Ectodermal cell (in vitro differentiated cells): ENCODE data around the gene PRPSAP2. TPM values are rescaled to one million over a fixed set of nuclear protein-coding genes. Genes with fewer than 3 reads are reported as not detected.
"Not testable (repeated sequence)": the region's sequence is repeated elsewhere in the genome, so short reads cannot be mapped to it uniquely, and the experiment has no call there.

Experiments
- H3K27ac ChIP-seq: 2 replicates; pipeline ENCODE4 v1.7.0; 2013; ENCODE audit warnings: mild to moderate bottlenecking, low read depth, low read length; ENCODE audit not compliant: insufficient read depth, poor library complexity, severe bottlenecking
- H3K27me3 ChIP-seq: 2 replicates; pipeline ENCODE4 v1.7.0; 2013; ENCODE audit warnings: mild to moderate bottlenecking, low read length; ENCODE audit not compliant: insufficient read depth, control insufficient read depth, poor library complexity, severe bottlenecking
- H3K36me3 ChIP-seq: one replicate; pipeline ENCODE4 v1.7.0; 2013; ENCODE audit warnings: low read length; ENCODE audit not compliant: control insufficient read depth, insufficient read depth
- H3K4me1 ChIP-seq: one replicate; pipeline ENCODE4 v1.7.0; 2013; ENCODE audit warnings: low read length; ENCODE audit not compliant: control insufficient read depth, insufficient read depth
- H3K4me3 ChIP-seq: 2 replicates; pipeline ENCODE4 v1.7.0; 2013; ENCODE audit warnings: low read depth, low read length, control low read depth; ENCODE audit not compliant: insufficient read depth
- H3K9me3 ChIP-seq: 2 replicates; pipeline ENCODE4 v1.7.0; 2013; ENCODE audit warnings: mild to moderate bottlenecking, low read length, moderate library complexity; ENCODE audit not compliant: control insufficient read depth
- WGBS, 2 experiments: methylation state at CpG; one replicate each; pipeline ENCODE4 v1.1.7; 2013; ENCODE audit warnings: missing lambda C conversion rate in 2 of 2; 5-methylcytosine and 5-hydroxymethylcytosine counted together
- polyA plus RNA-seq, 4 experiments: library from polyadenylated mRNA; stranded (reverse); fragments of 50-300 nt; gene quantifications; one replicate each; pipeline ENCODE4 v1.2.3, GENCODE V29; 2013

Gene PRPSAP2
- 58.4 TPM for polyA plus RNA-seq (2013, experiment 1 of 4)
- polyA plus RNA-seq (2013, experiment 2 of 4) = 64.6 TPM
- polyA plus RNA-seq (2013, experiment 3 of 4) = 52.1 TPM
- polyA plus RNA-seq (2013, experiment 4 of 4) = 59.7 TPM

DNA sequence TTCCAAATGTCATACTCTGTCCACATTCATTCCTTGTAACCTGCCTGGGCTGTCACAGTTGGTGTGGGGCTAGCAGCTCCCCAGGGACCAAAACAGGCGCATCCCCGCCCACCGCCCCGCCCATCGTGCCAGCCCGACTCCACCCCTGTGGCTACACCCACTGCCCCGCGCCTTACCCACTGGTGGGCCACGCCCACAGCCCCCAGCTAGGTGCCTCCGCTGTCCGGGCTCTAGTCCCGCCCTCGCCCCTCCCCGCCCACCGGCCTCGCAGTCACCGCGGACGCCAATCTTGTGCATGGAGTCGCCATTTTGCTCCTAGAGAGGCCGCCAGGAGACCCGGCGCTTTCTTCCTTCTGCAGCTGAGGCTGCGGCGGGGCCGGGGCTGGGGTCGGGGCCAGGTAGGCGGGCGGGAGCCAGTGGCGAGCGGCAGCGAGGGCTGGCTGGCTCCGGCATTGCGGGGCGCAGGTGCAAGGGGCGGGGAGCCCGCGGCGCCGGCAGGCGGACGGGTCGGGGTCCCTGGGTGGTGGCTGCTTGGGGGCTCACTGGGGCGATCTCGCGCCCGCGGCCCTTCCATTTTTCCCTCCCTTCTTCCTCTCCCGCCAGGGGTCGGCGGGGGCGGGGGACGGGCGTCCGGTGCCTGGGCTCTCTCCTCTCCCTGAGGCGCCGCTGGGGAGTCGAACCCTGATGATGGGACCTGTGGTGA, at the start of gene PRPSAP2:
TSS of gene PRPSAP2 (plus strand) at position 268 of the 703 bp plus-strand sequence. CDS start 7,703 bp downstream, outside the sequence.
- Histone ChIP-seq H3K9me3 (no peaks in the 10 kb centered on the region), H3K27me3 (no peaks in the 10 kb centered on the region), H3K36me3 (no peaks in the 10 kb centered on the region), H3K4me3 (peak within 1 kb of the TSS; percentile 77), H3K4me1 (peaks cover 8% of the 10 kb centered on the region), H3K27ac (peak within 1 kb of the TSS; percentile 93)
- 0% methylated on average over 58 of the region's 58 CpGs for WGBS, 2 experiments

DNA sequence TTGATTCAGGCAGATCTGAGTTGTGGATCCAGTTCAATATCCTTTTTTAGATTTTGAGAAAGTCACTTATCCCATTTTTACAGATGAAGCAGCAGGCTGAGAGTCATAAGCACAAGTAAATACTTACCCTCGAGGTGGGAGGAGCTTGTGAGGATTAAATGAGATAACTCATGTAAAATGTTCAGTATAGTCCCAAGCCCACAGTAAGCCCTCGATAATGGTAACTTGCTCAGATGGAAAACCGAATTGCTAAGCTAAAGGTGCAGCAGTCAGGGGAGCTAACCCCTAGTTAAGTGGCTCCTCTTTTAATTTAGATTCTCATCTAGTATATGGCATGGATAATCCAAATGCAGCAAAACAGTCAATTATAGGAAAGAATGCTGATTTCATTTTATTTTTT, 42.0 kb upstream of the PRPSAP2 start:
- H3K36me3 ChIP-seq, H3K27ac ChIP-seq, H3K4me1 ChIP-seq, H3K27me3 ChIP-seq, H3K4me3 ChIP-seq, H3K9me3 ChIP-seq: not testable (repeated sequence)
- 84 to 89% methylated on average over 3 of the region's 3 CpGs for WGBS, 2 experiments

DNA sequence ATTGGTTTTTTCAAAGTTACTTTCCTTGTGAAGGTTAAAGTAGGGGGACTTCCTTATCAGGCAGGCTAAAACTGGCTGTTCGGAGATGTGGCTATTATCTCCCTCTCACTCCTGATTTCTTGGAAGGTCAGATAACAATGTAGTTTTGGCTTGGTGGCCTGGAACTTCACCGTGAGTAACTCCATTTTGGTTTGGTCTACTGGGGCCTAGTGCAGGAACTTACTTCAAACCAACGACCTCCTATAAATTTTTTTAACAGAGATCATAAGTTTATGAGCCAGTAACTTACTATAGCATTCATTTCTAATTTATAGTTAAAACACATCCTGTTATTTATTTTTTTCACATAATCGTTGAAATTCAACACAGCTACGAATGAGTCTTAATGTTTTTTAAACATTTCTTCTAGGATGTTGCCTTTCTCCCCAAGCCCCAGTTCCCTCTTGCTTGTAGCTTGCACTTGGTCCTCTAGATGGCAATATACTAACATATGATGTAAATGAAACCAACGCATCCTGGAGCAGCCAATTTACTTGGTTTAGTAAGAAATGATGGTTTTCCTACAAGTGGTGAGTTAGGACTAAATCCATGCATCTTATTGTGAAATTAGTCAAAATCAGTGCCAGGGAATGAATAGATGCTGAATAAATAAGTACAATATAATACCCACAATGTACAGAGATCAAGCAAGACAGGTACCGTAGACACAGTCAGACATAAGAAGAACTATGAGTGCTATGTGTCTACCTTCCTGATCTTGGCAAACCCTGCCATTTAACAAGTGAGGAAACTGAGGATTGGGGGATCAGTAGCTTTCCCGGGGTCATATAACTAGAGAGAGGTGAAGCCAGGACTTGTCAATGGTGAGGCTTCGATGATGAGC, 41.2 kb upstream of the PRPSAP2 start:
- H3K27ac ChIP-seq, H3K36me3 ChIP-seq, H3K4me3 ChIP-seq, H3K9me3 ChIP-seq, H3K4me1 ChIP-seq, H3K27me3 ChIP-seq: not testable (repeated sequence)
- 59 to 62% methylated on average over 4 to 7 of the region's 9 CpGs for WGBS, 2 experiments

DNA sequence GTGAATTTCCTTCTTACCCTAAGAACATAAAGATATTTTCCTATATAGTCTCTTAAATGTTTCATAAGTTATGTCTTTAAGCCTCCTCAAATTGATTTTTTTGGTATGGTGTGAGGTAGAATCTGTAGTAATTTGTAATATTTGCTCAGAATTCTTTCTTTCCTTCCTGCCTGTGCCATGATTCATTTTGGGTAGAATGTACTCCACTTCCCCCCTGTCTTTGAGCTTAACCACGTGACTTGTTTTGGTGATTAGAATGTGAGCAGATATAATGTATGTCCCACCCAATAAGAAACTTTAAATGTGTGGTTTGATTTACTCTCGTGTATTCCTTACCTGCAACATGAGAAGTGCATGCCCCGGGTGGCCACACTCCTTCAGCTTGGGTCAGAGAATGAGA, 36.5 kb upstream of the PRPSAP2 start:
- not testable (repeated sequence) for H3K27me3 ChIP-seq, H3K4me3 ChIP-seq, H3K4me1 ChIP-seq, H3K27ac ChIP-seq, H3K36me3 ChIP-seq, H3K9me3 ChIP-seq
- WGBS, 2 experiments = no CpG with 5 or more reads among the region's 3 CpGs

DNA sequence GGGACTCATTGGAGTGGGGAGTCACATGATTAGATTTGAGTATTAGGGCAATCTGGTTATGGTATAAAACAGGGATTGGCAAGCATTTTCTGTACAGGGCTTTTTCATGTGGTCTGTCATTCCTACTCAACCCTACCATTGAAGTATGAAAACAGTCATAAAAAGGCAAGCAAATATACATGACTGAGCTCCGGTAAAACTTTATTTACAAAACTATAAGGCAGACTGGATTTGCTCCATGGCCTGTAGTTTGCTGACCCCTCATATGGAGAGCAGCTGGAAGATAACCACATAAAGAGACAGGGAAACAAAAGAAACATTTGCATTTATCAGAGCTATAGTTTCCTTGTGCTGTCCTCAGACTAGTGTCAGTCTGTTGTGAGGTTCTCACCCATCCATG, 30.3 kb upstream of the PRPSAP2 start:
- H3K4me1 ChIP-seq, H3K27me3 ChIP-seq, H3K4me3 ChIP-seq, H3K27ac ChIP-seq, H3K9me3 ChIP-seq, H3K36me3 ChIP-seq: not testable (repeated sequence)
- no CpG with 5 or more reads among the region's 1 CpG for WGBS, 2 experiments

DNA sequence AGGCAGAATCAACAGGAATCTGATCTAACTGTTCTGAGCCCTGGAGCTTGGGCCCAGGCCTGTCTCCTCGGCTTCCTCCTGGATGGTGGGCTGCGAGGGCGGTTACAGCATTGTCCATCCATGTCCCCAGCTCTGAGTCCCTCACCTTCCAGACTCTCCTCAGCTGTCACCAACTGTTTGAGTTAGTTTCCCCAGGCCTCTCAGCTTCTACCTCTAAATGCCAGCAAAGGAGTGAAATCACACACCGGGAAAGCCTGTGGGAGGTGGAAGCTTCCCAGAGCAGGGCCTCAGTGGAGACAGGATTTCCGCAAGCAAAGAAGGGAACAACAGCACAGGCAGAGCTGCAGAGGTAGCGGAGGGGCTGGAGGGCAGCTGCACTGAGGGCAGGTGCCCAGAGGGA, 9.4 kb upstream of the PRPSAP2 start:
- WGBS, 2 experiments = 91 to 94% methylated on average over 6 of the region's 6 CpGs
- Histone ChIP-seq H3K4me1 (no peaks in the 10 kb centered on the region), H3K27ac (no peak overlapping the region), H3K27me3 (no peaks in the 10 kb centered on the region), H3K9me3 (no peaks in the 10 kb centered on the region), H3K36me3 (no peaks in the 10 kb centered on the region), H3K4me3 (no peak overlapping the region)

GRCh38 chr17:18850679-18851078, 7.3 kb upstream of the PRPSAP2 start:
- no peaks in the 10 kb centered on the region for H3K27me3 ChIP-seq
- no peaks in the 10 kb centered on the region for H3K9me3 ChIP-seq
- H3K36me3 ChIP-seq = no peaks in the 10 kb centered on the region
- H3K4me3 ChIP-seq = no peak overlapping the region
- 84 to 86% methylated on average over 1 of the region's 1 CpG for WGBS, 2 experiments
- peaks cover 8% of the 10 kb centered on the region for H3K4me1 ChIP-seq
- no peak overlapping the region for H3K27ac ChIP-seq

DNA sequence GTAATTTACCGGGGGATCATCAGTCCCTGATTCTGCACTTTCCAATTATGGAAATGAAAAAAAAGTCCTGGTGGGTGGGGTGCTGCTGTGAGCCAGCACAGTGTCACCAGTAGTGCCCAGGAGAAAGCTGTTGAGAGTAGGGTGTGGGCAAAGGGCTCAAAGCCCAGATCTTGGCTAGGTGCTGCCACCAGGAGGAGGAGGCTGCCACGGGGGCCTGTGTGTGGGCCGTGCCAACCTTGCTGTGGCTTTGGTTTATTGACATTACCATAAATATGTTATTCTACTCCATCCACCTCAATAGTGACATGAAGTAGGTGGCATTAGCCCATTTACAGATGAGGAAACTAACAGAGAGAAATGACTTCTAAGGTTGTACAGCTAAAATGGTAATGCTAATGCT, 6.7 kb upstream of the PRPSAP2 start:
- Histone ChIP-seq H3K36me3 (no peaks in the 10 kb centered on the region), H3K27me3 (no peaks in the 10 kb centered on the region), H3K9me3 (no peaks in the 10 kb centered on the region), H3K4me3 (no peak overlapping the region), H3K27ac (no peak overlapping the region), H3K4me1 (peaks cover 8% of the 10 kb centered on the region)
- 90% methylated on average over 3 of the region's 3 CpGs for WGBS, 2 experiments

GRCh38 chr17:18854956-18855355, 3.0 kb upstream of the PRPSAP2 start:
- no peaks in the 10 kb centered on the region for H3K9me3 ChIP-seq
- no peak overlapping the region for H3K27ac ChIP-seq
- peak overlapping the region; percentile 76 for H3K4me3 ChIP-seq
- no peaks in the 10 kb centered on the region for H3K36me3 ChIP-seq
- no peaks in the 10 kb centered on the region for H3K27me3 ChIP-seq
- WGBS, 2 experiments = 93% methylated on average over 7 of the region's 7 CpGs
- H3K4me1 ChIP-seq = peaks cover 8% of the 10 kb centered on the region

DNA sequence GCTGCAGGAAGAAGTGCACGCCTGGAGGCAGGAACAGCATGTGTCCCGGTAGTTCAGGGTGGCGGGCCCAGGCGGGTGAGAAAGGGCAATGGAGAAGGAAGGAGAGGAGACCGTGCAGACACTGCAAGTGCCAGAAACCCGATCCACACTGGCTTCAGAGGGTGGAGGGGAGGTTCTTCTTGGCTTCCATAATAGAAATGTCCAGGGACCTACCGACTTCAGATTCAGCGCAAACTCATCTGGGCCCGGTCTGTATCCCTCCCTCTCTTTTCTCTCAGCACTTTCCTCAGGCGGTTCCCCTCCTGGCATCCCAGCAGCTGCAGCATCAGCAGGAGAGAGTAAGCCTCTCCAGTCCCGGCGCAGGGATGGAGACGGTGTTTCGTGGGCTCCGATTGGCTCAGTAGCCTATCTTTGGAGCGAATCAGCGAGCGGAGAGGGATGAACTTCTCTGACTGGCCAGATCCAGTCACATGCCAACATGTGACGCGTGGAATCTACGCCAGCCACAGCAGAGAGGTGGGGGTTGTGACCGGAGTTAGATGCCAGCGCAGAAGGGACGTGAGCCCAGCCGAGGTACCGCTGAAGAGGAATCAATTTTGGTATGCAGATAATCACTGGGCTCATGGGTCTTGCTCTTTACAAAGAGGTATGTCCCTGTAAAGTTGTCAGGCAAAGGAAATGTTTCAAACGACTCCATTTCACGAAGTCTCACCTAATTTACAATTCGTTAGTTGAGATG, 1.9 kb upstream of the PRPSAP2 start:
- peak overlapping the region; percentile 38 for H3K27ac ChIP-seq
- no peaks in the 10 kb centered on the region for H3K27me3 ChIP-seq
- H3K4me1 ChIP-seq = peaks cover 8% of the 10 kb centered on the region
- no peaks in the 10 kb centered on the region for H3K9me3 ChIP-seq
- WGBS, 2 experiments = 1% methylated on average over 28 to 29 of the region's 29 CpGs
- peak overlapping the region; percentile 76 for H3K4me3 ChIP-seq
- no peaks in the 10 kb centered on the region for H3K36me3 ChIP-seq
